Glutamatergic neuron (in vitro differentiated cells): Measurements from ENCODE around the gene EPHB2. TPM values are rescaled to one million over a fixed set of nuclear protein-coding genes. Genes with fewer than 3 reads are reported as not detected.

Experiments used
- DNase-seq: peaks from one replicate; pipeline ENCODE4 v3.0.0; 2022
- H3K27ac Mint-ChIP-seq: one replicate; pipeline ENCODE4 v1.8.0; 2020; ENCODE audit warnings: mild to moderate bottlenecking, mixed read lengths, inconsistent platforms; ENCODE audit not compliant: unreplicated experiment
- H3K27me3 Mint-ChIP-seq: one replicate; pipeline ENCODE4 v1.8.0; 2020; ENCODE audit warnings: mild to moderate bottlenecking, moderate library complexity, mixed read lengths, inconsistent platforms; ENCODE audit not compliant: unreplicated experiment
- H3K36me3 Mint-ChIP-seq: one replicate; pipeline ENCODE4 v1.8.0; 2020; ENCODE audit warnings: mild to moderate bottlenecking, mixed read lengths, inconsistent platforms; ENCODE audit not compliant: unreplicated experiment
- H3K4me1 Mint-ChIP-seq: one replicate; pipeline ENCODE4 v1.8.0; 2020; ENCODE audit warnings: mild to moderate bottlenecking, low read depth, mixed read lengths, inconsistent platforms; ENCODE audit not compliant: unreplicated experiment
- H3K4me3 Mint-ChIP-seq: one replicate; pipeline ENCODE4 v1.8.0; 2020; ENCODE audit warnings: mild to moderate bottlenecking, mixed read lengths, inconsistent platforms; ENCODE audit not compliant: unreplicated experiment
- H3K9me3 Mint-ChIP-seq: one replicate; pipeline ENCODE4 v1.8.0; 2020; ENCODE audit warnings: mild to moderate bottlenecking, moderate library complexity, mixed read lengths, inconsistent platforms; ENCODE audit not compliant: unreplicated experiment
- total RNA-seq: library from RNA; stranded (reverse); fragmentation: NEBNext Ultra II Directional; extraction: Animal tissue kit (Norgen Biotek cat#: 25700); gene quantifications from one replicate; pipeline ENCODE4 v1.2.1, GENCODE V29; 2021; ENCODE audit not compliant: unreplicated experiment
- TF ChIP-seq, protein P1 (sequence below): fragments of 200-600 bp; sonication (generic); IDR thresholded peaks from one replicate; pipeline ENCODE4 v1.5.0; 2021; ENCODE audit not compliant: partially characterized antibody, unreplicated experiment

EPHB2 gene
- total RNA-seq, 1 donor from 2014 or later = 93.0 TPM

DNA sequence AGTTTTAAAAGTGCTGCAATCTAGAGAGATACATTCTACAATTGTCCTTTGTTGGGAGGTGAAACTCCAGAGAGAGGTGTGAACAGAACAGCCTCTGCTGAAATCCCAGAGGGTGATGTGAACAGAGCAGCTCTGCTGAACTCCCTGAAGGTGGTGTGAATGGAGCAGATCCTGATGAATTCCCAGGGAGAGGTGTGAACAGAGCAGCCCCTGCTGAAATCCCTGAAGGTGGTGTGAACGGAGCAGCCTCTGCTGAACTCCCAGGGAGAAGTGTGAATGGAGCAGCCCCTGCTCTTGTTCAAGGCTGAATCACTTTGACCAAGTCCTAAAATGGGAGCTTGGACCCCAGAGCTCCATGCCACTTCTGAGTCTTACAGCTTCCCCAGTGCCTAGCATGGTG is 167.3 kb downstream of the EPHB2 start:
- H3K27me3 Mint-ChIP-seq = peaks cover 14% of the 10 kb centered on the region
- H3K4me1 Mint-ChIP-seq = peaks cover 11% of the 10 kb centered on the region
- TF ChIP-seq, protein P1, sequence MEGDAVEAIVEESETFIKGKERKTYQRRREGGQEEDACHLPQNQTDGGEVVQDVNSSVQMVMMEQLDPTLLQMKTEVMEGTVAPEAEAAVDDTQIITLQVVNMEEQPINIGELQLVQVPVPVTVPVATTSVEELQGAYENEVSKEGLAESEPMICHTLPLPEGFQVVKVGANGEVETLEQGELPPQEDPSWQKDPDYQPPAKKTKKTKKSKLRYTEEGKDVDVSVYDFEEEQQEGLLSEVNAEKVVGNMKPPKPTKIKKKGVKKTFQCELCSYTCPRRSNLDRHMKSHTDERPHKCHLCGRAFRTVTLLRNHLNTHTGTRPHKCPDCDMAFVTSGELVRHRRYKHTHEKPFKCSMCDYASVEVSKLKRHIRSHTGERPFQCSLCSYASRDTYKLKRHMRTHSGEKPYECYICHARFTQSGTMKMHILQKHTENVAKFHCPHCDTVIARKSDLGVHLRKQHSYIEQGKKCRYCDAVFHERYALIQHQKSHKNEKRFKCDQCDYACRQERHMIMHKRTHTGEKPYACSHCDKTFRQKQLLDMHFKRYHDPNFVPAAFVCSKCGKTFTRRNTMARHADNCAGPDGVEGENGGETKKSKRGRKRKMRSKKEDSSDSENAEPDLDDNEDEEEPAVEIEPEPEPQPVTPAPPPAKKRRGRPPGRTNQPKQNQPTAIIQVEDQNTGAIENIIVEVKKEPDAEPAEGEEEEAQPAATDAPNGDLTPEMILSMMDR = no peak
- no peaks in the 10 kb centered on the region for H3K36me3 Mint-ChIP-seq
- no peak for DNase-seq
- H3K27ac Mint-ChIP-seq = no peak overlapping the region
- no peaks in the 10 kb centered on the region for H3K9me3 Mint-ChIP-seq
- no peak overlapping the region for H3K4me3 Mint-ChIP-seq

DNA sequence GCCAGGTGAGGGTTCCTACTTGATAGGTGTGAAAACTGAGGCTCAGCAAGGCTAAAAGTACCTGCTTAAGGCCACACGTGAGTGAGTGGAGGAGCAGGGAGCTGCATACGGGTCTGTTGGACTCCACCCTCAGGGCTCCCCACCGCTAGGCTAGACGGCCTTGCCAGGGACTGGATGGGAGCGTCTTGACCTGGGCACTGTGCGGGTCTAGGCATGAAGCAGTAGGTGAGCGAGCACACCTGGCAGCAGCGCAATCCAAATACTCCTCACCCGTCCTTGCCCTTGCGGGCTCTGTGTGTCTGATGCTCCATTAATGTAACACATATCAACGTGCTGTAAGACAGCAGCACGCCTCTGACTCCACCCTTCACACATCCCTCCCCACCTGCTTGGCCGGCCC is 168.0 kb downstream of the EPHB2 start:
- Mint-ChIP-seq H3K36me3 (no peaks in the 10 kb centered on the region), H3K4me3 (no peak overlapping the region), H3K9me3 (no peaks in the 10 kb centered on the region), H3K27me3 (peaks cover 12% of the 10 kb centered on the region), H3K27ac (no peak overlapping the region), H3K4me1 (peaks cover 11% of the 10 kb centered on the region)
- no peak for DNase-seq
- TF ChIP-seq, protein P1 = no peak

DNA sequence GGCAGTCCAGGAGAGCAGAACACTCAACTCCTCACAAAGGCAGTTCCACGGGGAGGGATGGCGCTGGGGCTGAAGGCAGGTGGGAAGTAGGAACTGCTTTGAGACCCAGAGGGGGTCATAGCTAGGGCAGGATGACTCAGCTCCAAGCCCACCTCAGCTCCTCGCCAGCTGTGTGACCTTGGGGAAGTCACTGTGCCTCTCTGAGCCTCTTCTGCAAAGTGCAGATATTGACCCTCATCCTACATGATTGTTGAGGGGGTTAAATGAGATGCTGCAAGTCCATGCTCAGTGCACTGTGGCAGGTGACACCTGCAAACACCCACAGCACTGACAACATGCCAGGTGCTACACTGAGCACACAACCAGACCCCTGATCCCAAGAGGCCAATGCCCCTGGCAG is 168.8 kb downstream of the EPHB2 start:
- TF ChIP-seq, protein P1 = no peak
- Mint-ChIP-seq H3K27me3 (peaks cover 13% of the 10 kb centered on the region), H3K9me3 (no peaks in the 10 kb centered on the region), H3K4me3 (no peak overlapping the region), H3K27ac (no peak overlapping the region), H3K4me1 (peaks cover 11% of the 10 kb centered on the region), H3K36me3 (peaks cover under 1% of the 10 kb centered on the region)
- no peak for DNase-seq

DNA sequence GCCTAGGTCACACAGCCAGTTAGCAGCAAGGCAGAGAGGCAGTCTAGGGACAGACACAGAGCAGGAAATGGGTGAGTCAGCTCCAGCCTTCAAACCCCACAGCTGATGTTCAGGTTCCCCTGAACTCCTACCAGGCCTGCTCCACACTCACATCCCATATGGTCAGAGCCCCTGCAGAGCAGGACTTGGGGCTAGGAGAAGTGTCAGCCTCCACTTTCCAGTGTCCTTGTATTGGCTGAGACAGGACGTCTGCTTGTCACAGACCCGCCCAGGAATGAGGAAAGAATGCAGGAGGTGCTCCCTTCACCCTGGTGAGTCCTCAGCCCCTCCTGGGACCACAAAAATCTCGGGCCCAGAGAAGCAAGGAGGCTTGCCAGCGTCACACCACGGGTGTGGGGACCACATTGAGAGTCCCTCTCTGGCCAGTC is 169.5 kb downstream of the EPHB2 start:
- Mint-ChIP-seq H3K9me3 (no peaks in the 10 kb centered on the region), H3K27me3 (peaks cover 13% of the 10 kb centered on the region), H3K27ac (no peak overlapping the region), H3K36me3 (peaks cover 6% of the 10 kb centered on the region), H3K4me3 (no peak overlapping the region), H3K4me1 (peaks cover 7% of the 10 kb centered on the region)
- TF ChIP-seq, protein P1 = no peak
- no peak for DNase-seq

DNA sequence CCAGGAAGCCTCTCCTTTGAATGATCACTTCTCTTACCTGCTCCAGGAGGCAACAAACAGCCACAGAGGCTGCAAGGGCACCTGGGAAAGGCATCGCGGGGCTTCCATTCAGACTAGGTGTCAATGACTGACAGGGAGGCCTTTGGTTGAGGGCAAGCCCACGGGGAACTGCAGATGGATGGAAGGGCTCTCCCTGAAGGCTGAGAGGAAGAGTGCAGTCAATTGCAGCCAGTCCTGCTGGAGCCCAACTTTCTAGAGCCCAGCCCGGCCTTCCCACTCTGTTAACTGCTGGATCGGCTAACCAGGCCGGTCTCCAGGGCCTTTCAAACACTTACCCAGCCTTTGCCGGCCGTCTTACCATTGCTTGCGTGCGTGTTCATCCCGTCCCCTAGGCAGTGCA is 172.8 kb downstream of the EPHB2 start:
- no peak for DNase-seq
- Mint-ChIP-seq H3K9me3 (peaks cover 3% of the 10 kb centered on the region), H3K4me3 (no peak overlapping the region), H3K27me3 (peaks cover 5% of the 10 kb centered on the region), H3K4me1 (no peaks in the 10 kb centered on the region), H3K27ac (no peak overlapping the region), H3K36me3 (peaks cover 6% of the 10 kb centered on the region)
- TF ChIP-seq, protein P1 = no peak
